ENCODE measurements around the gene MMAA.

MMAA gene

DNA sequence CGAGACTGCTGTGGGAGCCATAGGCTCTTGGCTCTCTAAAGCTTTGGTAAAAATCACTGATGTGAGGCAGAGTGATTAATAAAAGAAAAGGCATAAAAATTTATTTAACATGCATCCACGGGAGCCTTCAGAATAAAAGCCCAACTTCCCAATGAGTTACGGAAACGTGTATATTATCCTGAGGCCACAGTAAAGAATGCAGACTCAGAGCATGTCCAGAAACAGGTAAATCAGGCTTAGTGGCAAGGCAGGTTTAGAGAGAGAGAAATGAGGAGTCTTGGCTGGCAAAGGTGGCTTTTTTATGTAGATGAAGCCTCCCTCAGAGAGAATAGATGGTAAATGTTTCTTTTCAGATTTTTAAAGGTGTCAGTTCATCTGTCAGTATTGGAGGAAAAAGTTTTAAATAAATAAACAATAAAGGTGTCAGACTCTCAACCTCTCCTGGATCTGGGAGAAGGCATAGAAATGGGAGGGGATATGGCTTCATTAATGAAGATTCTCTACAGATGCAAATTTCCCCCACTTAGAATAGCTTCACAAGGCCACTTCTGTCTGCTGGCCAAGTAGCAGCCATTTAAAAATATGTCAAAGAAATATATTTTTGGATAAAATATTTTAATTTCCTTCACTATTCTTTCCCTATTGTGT, 84.8 kb downstream of the MMAA start:
- no peaks in the 10 kb centered on the region for H3K36me3 ChIP-seq (ENCODE audit: control insufficient read depth in 1 of 2, insufficient read depth in 2 of 2, low read length in 2 of 2)
- H3K9me3 ChIP-seq (ENCODE audit: control insufficient read depth in 1 of 2, low read length in 2 of 2): no peaks in the 10 kb centered on the region
- H3K27me3 ChIP-seq (ENCODE audit: control insufficient read depth in 1 of 2, insufficient read depth in 2 of 2, low read length in 2 of 2): no peaks in the 10 kb centered on the region
- peaks cover 0 to 3% of the 10 kb centered on the region in 2 donors for H3K4me1 ChIP-seq (ENCODE audit: control insufficient read depth in 1 of 2, insufficient read depth in 2 of 2, low read length in 2 of 2)
- H3K9ac ChIP-seq (ENCODE audit: low read depth in 1 of 2, low read length in 2 of 2): no peak overlapping the region
- H3K27ac ChIP-seq (ENCODE audit: low read depth, low read length): no peak overlapping the region
- H3K4me3 ChIP-seq (ENCODE audit: low read depth in 1 of 2, low read length in 2 of 2): no peak overlapping the region

DNA sequence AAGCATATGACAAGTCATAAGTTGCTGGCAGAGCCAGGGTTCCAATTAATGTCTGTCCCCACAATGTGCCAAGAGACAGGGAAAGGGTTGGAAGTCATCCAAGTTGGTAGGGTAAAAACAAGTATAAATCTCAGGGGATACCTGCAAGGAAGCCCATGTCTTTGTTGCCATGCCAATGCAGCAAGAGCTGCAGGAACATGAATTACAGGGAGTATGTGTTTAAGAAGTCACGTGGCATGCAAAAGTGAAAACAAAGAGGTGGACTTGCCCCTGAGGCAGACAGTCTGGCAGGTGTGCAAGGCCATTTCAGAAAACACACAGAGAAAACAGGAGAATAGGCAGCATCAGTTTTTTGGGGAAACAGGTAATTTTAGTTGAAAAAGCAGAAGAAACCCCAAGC, 90.2 kb downstream of the MMAA start:
- H3K9me3 ChIP-seq (ENCODE audit: control insufficient read depth in 1 of 2, low read length in 2 of 2): peaks cover 0 to 3% of the 10 kb centered on the region in 2 donors

More for the DNA sequence above, 90.2 kb downstream of the MMAA start:
- H3K36me3 ChIP-seq (ENCODE audit: control insufficient read depth in 1 of 2, insufficient read depth in 2 of 2, low read length in 2 of 2): no peaks in the 10 kb centered on the region
- H3K4me1 ChIP-seq (ENCODE audit: control insufficient read depth in 1 of 2, insufficient read depth in 2 of 2, low read length in 2 of 2): peaks cover 5 to 7% of the 10 kb centered on the region in 2 donors
- no peak overlapping the region for H3K9ac ChIP-seq (ENCODE audit: low read depth in 1 of 2, low read length in 2 of 2)
- no peaks in the 10 kb centered on the region for H3K27me3 ChIP-seq (ENCODE audit: control insufficient read depth in 1 of 2, insufficient read depth in 2 of 2, low read length in 2 of 2)
- no peak overlapping the region for H3K4me3 ChIP-seq (ENCODE audit: low read depth in 1 of 2, low read length in 2 of 2)
- no peak overlapping the region for H3K27ac ChIP-seq (ENCODE audit: low read depth, low read length)
